Measurements from ENCODE around the gene FAM120A. TPM values are rescaled to one million over a fixed set of nuclear protein-coding genes. Genes with fewer than 3 reads are reported as not detected.

Gene FAM120A
- total RNA-seq, 2 donors from 2014 or later, result 86.3 to 90.6 TPM

DNA sequence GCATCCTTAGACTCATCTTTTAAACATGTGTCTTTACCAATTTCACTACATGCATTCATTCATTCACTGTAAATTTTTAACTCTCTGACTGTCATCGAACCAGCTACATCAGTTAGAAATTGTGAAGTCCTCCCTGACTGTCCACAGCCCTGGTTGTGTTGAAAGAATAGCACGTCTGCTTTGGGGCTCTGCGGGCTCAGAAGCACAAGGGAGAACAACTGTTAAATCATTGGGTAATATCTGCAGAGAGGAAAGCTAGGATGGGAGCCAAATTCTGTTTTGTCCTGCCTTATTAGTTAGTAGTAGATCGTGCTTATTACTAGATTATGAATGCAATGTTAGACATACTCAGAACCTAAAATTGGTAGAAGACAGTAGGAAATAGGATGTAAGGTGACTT, 28.2 kb downstream of the FAM120A start:
- Histone ChIP-seq H3K36me3 (no peaks in the 10 kb centered on the region), H3K4me1 (replicated peaks) (no peaks in the 10 kb centered on the region), H3K4me3 (no peak overlapping the region), H3K9me3 (no peaks in the 10 kb centered on the region), H3K27ac (no peak overlapping the region), H3K27me3 (replicated peaks; ENCODE audit: insufficient read depth) (no peaks in the 10 kb centered on the region)
- TF ChIP-seq POLR2A (IDR thresholded peaks at IDR 0.05) (no peak), POLR2AphosphoS5 (IDR thresholded peaks at IDR 0.05) (no peak)
- TF ChIP-seq, protein P1, sequence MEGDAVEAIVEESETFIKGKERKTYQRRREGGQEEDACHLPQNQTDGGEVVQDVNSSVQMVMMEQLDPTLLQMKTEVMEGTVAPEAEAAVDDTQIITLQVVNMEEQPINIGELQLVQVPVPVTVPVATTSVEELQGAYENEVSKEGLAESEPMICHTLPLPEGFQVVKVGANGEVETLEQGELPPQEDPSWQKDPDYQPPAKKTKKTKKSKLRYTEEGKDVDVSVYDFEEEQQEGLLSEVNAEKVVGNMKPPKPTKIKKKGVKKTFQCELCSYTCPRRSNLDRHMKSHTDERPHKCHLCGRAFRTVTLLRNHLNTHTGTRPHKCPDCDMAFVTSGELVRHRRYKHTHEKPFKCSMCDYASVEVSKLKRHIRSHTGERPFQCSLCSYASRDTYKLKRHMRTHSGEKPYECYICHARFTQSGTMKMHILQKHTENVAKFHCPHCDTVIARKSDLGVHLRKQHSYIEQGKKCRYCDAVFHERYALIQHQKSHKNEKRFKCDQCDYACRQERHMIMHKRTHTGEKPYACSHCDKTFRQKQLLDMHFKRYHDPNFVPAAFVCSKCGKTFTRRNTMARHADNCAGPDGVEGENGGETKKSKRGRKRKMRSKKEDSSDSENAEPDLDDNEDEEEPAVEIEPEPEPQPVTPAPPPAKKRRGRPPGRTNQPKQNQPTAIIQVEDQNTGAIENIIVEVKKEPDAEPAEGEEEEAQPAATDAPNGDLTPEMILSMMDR (IDR thresholded peaks at IDR 0.05), result no peak
- WGBS, result 82% methylated on average over 4 of the region's 4 CpGs
- intact Hi-C loops (cut with DNase I), result no loop called here
- no peak for DNase-seq (ENCODE audit: low spot score)

DNA sequence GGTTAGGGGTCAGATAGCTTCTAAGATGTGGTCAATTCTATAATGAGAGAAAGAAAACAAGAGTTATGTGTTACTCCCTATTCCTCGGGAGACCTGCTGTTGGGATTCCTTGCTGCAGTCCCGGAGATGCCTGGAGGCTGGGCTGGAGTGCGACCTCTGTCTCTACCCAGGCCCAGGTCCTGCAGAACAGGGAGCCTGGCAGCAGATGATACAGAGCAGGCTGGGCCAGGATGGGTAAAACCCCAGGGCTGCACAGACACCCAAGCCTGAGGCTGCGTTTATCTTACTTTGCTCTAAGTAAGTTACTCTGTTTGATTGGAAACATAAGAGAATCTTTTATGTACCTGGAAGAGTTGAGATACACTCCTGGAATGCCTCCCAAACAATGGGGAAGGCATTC, 28.8 kb downstream of the FAM120A start:
- intact Hi-C loops (cut with DNase I), result no loop called here
- DNase-seq (ENCODE audit: low spot score), result no peak
- Histone ChIP-seq H3K27me3 (replicated peaks; ENCODE audit: insufficient read depth) (no peaks in the 10 kb centered on the region), H3K27ac (no peak overlapping the region), H3K36me3 (no peaks in the 10 kb centered on the region), H3K9me3 (no peaks in the 10 kb centered on the region), H3K4me3 (no peak overlapping the region), H3K4me1 (replicated peaks) (no peaks in the 10 kb centered on the region)
- no peak for TF ChIP-seq POLR2AphosphoS5 (IDR thresholded peaks at IDR 0.05)
- TF ChIP-seq POLR2A (IDR thresholded peaks at IDR 0.05), result no peak
- TF ChIP-seq, protein P1 (IDR thresholded peaks at IDR 0.05), result no peak
- WGBS, result 79% methylated on average over 4 of the region's 4 CpGs

DNA sequence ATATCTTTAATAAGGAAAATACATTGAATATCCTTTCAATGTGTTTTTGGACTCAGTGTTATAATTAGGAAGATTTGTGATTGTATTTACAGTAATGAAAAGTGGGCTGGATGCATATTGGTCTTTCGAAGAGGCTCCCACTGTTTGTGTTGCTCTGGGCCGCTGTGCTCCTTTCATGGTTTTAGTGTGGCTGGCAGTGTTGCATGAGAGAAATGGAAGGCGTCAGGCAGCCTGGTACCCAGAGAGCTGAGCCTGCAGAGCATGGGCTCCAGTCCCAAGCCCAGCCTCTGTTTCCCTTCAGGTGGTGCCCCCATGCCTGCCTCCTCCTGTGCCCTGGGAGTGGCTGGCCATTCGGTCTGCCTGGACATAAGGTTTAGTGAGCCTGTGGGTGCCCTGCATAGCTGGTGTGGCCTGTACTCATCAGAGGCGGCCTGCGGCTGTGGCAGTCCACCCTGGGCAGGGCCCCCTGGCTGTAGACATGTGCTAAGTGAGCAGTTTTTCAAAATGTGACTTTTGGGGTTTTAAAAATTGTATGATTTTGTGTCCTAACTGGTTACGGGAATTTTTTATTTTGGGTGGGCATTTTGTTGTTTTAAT, 29.3 kb downstream of the FAM120A start:
- no peaks in the 10 kb centered on the region for H3K4me1 ChIP-seq (replicated peaks)
- WGBS, result 93% methylated on average over 7 of the region's 7 CpGs
- intact Hi-C loops (cut with DNase I), result no loop called here
- H3K4me3 ChIP-seq, result no peak overlapping the region
- H3K27ac ChIP-seq, result no peak overlapping the region
- no peaks in the 10 kb centered on the region for H3K9me3 ChIP-seq
- DNase-seq (ENCODE audit: low spot score), result no peak
- TF ChIP-seq POLR2AphosphoS5 (IDR thresholded peaks at IDR 0.05), result no peak
- TF ChIP-seq, protein P1 (IDR thresholded peaks at IDR 0.05), result no peak
- TF ChIP-seq POLR2A (IDR thresholded peaks at IDR 0.05), result no peak
- H3K27me3 ChIP-seq (replicated peaks; ENCODE audit: insufficient read depth), result no peaks in the 10 kb centered on the region
- H3K36me3 ChIP-seq, result no peaks in the 10 kb centered on the region

DNA sequence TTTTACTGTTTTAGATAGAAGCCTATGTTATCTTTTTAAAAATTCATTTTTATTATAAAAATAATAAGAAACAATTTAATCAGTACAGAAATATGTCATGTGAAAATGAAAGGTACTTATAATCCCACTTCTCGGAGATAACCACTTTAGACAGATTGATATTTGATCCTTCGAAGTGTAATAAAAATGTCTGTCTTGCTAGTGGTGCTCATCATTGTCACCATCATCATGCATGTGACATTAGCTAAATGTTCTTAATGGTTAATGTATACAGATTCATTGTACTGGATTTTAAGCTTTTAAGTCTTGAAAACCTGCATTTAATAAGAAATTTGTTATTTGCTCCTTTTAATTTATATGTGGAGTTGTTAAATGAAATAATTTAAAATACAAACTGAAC, 32.0 kb downstream of the FAM120A start:
- 82% methylated on average over 2 of the region's 2 CpGs for WGBS
- Histone ChIP-seq H3K27ac (no peak overlapping the region), H3K9me3 (no peaks in the 10 kb centered on the region), H3K4me3 (no peak overlapping the region), H3K36me3 (no peaks in the 10 kb centered on the region), H3K4me1 (replicated peaks) (no peaks in the 10 kb centered on the region), H3K27me3 (replicated peaks; ENCODE audit: insufficient read depth) (no peaks in the 10 kb centered on the region)
- no peak for TF ChIP-seq POLR2AphosphoS5 (IDR thresholded peaks at IDR 0.05)
- no peak for TF ChIP-seq POLR2A (IDR thresholded peaks at IDR 0.05)
- TF ChIP-seq, protein P1 (IDR thresholded peaks at IDR 0.05), result no peak
- no peak for DNase-seq (ENCODE audit: low spot score)
- intact Hi-C loops (cut with DNase I), result no loop called here

DNA sequence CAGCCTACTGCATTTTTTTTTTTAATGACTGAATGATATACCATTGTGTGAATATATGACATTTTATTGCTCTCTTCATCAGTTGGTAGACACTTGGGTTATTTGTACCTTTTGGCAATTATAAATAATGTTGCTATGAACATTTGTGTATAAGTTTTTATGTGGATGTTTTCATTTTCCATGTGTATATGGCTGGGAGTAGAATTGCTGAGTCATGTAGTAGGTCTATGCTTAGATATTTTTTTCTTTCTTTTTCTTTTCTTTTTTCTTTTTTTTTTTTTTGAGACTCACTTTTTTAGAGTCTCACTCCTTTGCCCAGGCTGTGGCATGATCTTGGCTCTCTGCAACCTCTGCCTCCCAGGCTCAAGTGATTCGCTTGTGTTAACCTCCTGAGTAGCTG, 34.8 kb downstream of the FAM120A start:
- no peak for DNase-seq (ENCODE audit: low spot score)
- Histone ChIP-seq H3K27me3 (replicated peaks; ENCODE audit: insufficient read depth) (no peaks in the 10 kb centered on the region), H3K4me1 (replicated peaks) (no peaks in the 10 kb centered on the region), H3K27ac (no peak overlapping the region), H3K9me3 (no peaks in the 10 kb centered on the region), H3K36me3 (no peaks in the 10 kb centered on the region), H3K4me3 (no peak overlapping the region)
- WGBS, result 100% methylated on average over 1 of the region's 1 CpG
- intact Hi-C loops (cut with DNase I), result loop anchor here (5.0 kb wide), 1 partner anchor 46 kb away; no protein-coding TSS in a partner anchor
- TF ChIP-seq POLR2AphosphoS5 (IDR thresholded peaks at IDR 0.05) (no peak), POLR2A (IDR thresholded peaks at IDR 0.05) (no peak)
- TF ChIP-seq, protein P1 (IDR thresholded peaks at IDR 0.05), result no peak

Data from prostate gland (tissue), 2 donors.